Endothelial cell of umbilical vein (primary cell): Measurements from ENCODE around the gene NADSYN1. TPM values are rescaled to one million over a fixed set of nuclear protein-coding genes. Genes with fewer than 3 reads are reported as not detected.

Source experiments
- BruUV-seq: library from RNA; stranded (reverse); fragments of 400-500 nt; replicated peaks from 2 replicates; lab custom pipeline; 2021; lab: Mats Ljungman, UMichigan
- CTCF ChIA-PET: fragments of 300-600, 350-600 bp; sonication (Branson Sonifier 250); formaldehyde crosslinking; loops from one replicate; lab custom pipeline; 2021; ENCODE audit warnings: antibody characterized with exemption, inconsistent platforms; lab: Charles Lee
- POLR2A ChIA-PET: fragments of 300-600, 350-600 bp; sonication (Branson Sonifier 250); formaldehyde crosslinking; loops from one replicate; lab custom pipeline; 2021; ENCODE audit warnings: antibody characterized with exemption, inconsistent platforms; lab: Charles Lee
- DNase-seq: peaks from one replicate; pipeline ENCODE4 v3.0.0-alpha.2; 2011; ENCODE audit warnings: low read depth, low spot score
- FAIRE-seq: peaks from 2 replicates; lab custom pipeline; 2011; peaks lifted over from hg19 to GRCh38; lab: Jason Lieb, UNC
- H2AFZ ChIP-seq: 2 replicates; pipeline ENCODE4 v1.6.0; 2012; ENCODE audit warnings: low read depth, low read length, control low read depth, inconsistent platforms
- H3K27ac ChIP-seq: 2 replicates; pipeline ENCODE4 v1.5.1; 2011; ENCODE audit warnings: low read depth, mild to moderate bottlenecking, control low read depth, low read length, moderate library complexity; ENCODE audit not compliant: insufficient read depth
- H3K27me3 ChIP-seq, 2 experiments: 2 replicates each; pipeline versions ENCODE4 v1.6.0 to v1.6.1; 2011; ENCODE audit warnings: low read length in 2 of 2, mixed read lengths in 1 of 2; ENCODE audit not compliant: control insufficient read depth in 2 of 2, insufficient read depth in 2 of 2
- H3K36me3 ChIP-seq, 2 experiments: 2 replicates in 1 of 2; 3 replicates in 1 of 2; pipeline ENCODE4 v1.5.1; 2011; ENCODE audit warnings: low read length in 2 of 2, mild to moderate bottlenecking in 1 of 2, moderate library complexity in 1 of 2; ENCODE audit not compliant: control insufficient read depth in 2 of 2, insufficient read depth in 2 of 2; ENCODE audit errors: extremely low read depth in 1 of 2
- H3K4me1 ChIP-seq: 3 replicates; pipeline ENCODE4 v1.5.1; 2011; ENCODE audit warnings: mild to moderate bottlenecking, low read length; ENCODE audit not compliant: control insufficient read depth, insufficient read depth; ENCODE audit errors: extremely low read depth
- H3K4me2 ChIP-seq: 2 replicates; pipeline ENCODE4 v1.6.1; 2011; ENCODE audit warnings: low read length, control low read depth, mixed read lengths; ENCODE audit not compliant: insufficient read depth
- H3K4me3 ChIP-seq, 3 experiments: fragments of 200-600 bp in 1 of 3; sonication (generic), shearing (Covaris generic) in 1 of 3; replicated peaks in 1 of 3; 2 replicates each; pipeline ENCODE4 v1.5.1; 2011 to 2016; ENCODE audit warnings: control low read depth in 3 of 3, low read length in 3 of 3, mild to moderate bottlenecking in 2 of 3, inconsistent platforms in 1 of 3, low read depth in 1 of 3, moderate library complexity in 1 of 3; ENCODE audit not compliant: insufficient read depth in 1 of 3
- H3K79me2 ChIP-seq: 2 replicates; pipeline ENCODE4 v1.6.0; 2012; ENCODE audit warnings: low read length, inconsistent platforms; ENCODE audit not compliant: control insufficient read depth, insufficient read depth
- H3K9ac ChIP-seq: replicated peaks from 2 replicates; pipeline ENCODE3; 2011; ENCODE audit warnings: low read length, control low read depth; ENCODE audit not compliant: insufficient read depth; ENCODE audit errors: extremely low read depth
- H3K9me1 ChIP-seq: replicated peaks from 3 replicates; pipeline ENCODE4 v1.6.0; 2011; ENCODE audit warnings: mild to moderate bottlenecking, low read length; ENCODE audit not compliant: control insufficient read depth, insufficient read depth; ENCODE audit errors: extremely low read depth
- H3K9me3 ChIP-seq: replicated peaks from 2 replicates; pipeline ENCODE4 v1.5.1; 2012; ENCODE audit warnings: low read length, inconsistent platforms; ENCODE audit not compliant: control insufficient read depth, insufficient read depth
- H4K20me1 ChIP-seq: replicated peaks from 2 replicates; pipeline ENCODE3; 2011; ENCODE audit warnings: mild to moderate bottlenecking, low read length; ENCODE audit not compliant: control insufficient read depth, insufficient read depth; ENCODE audit errors: extremely low read depth
- EZH2 ChIP-seq: IDR thresholded peaks from 2 replicates; pipeline ENCODE4 v1.6.1; 2012; ENCODE audit warnings: borderline replicate concordance, low read depth, mild to moderate bottlenecking, moderate library complexity, low read length, inconsistent platforms; ENCODE audit not compliant: severe bottlenecking
- FOS ChIP-seq: IDR thresholded peaks from 2 replicates; pipeline ENCODE4 v1.6.1; 2011; ENCODE audit warnings: mild to moderate bottlenecking, low read length, moderate library complexity, borderline replicate concordance; ENCODE audit not compliant: insufficient read depth
- GATA2 ChIP-seq: IDR thresholded peaks from 2 replicates; pipeline ENCODE4 v1.7.0; 2011; ENCODE audit warnings: low read depth, mild to moderate bottlenecking, moderate library complexity, mixed read lengths, low read length; ENCODE audit not compliant: insufficient read length, insufficient read depth
- JUN ChIP-seq: IDR thresholded peaks from 2 replicates; pipeline ENCODE4 v1.6.1; 2011; ENCODE audit warnings: borderline replicate concordance, low read depth; ENCODE audit not compliant: insufficient read length, insufficient read depth
- MYC ChIP-seq: IDR thresholded peaks from one replicate; pipeline ENCODE4 v1.6.1; 2011; ENCODE audit warnings: mild to moderate bottlenecking, low read depth, low read length
- POLR2A ChIP-seq: IDR thresholded peaks from 2 replicates; pipeline ENCODE4 v1.6.1; 2012; ENCODE audit warnings: low read depth, mild to moderate bottlenecking, control low read depth, low read length
- POLR2AphosphoS5 ChIP-seq: IDR thresholded peaks from 2 replicates; pipeline ENCODE4 v1.6.1; 2012; ENCODE audit warnings: low read depth, mild to moderate bottlenecking, control low read depth, low read length, moderate library complexity; ENCODE audit not compliant: insufficient read depth
- dilution Hi-C: fragments of 300-500 bp; cut with MboI; formaldehyde crosslinking; loops from one replicate; pipeline ENCODE4 v1.15.0; 2019; ENCODE audit warnings: low sequenced_read_pairs; ENCODE audit not compliant: extremely low pct_ligation_motif_present
- intact Hi-C: fragments of 100-400 bp; cut with micrococcal nuclease; formaldehyde crosslinking; loops from one replicate; pipeline ENCODE4 v1.10.0; 2022
- polyA plus RNA-seq, 4 experiments: library from polyadenylated mRNA; depleted of rRNA in 3 of 4; stranded (reverse) in 3 of 4; unstranded in 1 of 4; fragments of >200 nt; gene quantifications; 2 replicates each; pipeline versions ENCODE4 v1.2.1 to v1.2.3, GENCODE V29; 2011 to 2012; ENCODE audit warnings: missing spikeins in 1 of 4
- total RNA-seq: library from RNA; stranded (reverse); gene quantifications from 2 replicates; pipeline ENCODE4 v1.2.3, GENCODE V29; 2021
- TF ChIP-seq, protein P1 (sequence below), 2 donors: IDR thresholded peaks; 1 replicate in 1 of 2; 2 replicates in 1 of 2; pipeline ENCODE4 v1.5.1; 2011; ENCODE audit warnings: low read length in 2 of 2, mild to moderate bottlenecking in 2 of 2, moderate library complexity in 2 of 2, control low read depth in 1 of 2, inconsistent platforms in 1 of 2, low read depth in 1 of 2; ENCODE audit not compliant: insufficient read depth in 1 of 2; ENCODE audit errors: extremely low read depth in 1 of 2
- TF ChIP-seq, protein P2 (sequence below): IDR thresholded peaks from 2 replicates; pipeline ENCODE4 v1.6.1; 2011; ENCODE audit not compliant: insufficient read depth, insufficient read length

The NADSYN1 gene
- total and polyA plus RNA-seq, 2 donors (not counting 3 experiments of a cell fraction or from before 2014, with no cell fraction given), result 77.5 to 99.2 TPM

DNA sequence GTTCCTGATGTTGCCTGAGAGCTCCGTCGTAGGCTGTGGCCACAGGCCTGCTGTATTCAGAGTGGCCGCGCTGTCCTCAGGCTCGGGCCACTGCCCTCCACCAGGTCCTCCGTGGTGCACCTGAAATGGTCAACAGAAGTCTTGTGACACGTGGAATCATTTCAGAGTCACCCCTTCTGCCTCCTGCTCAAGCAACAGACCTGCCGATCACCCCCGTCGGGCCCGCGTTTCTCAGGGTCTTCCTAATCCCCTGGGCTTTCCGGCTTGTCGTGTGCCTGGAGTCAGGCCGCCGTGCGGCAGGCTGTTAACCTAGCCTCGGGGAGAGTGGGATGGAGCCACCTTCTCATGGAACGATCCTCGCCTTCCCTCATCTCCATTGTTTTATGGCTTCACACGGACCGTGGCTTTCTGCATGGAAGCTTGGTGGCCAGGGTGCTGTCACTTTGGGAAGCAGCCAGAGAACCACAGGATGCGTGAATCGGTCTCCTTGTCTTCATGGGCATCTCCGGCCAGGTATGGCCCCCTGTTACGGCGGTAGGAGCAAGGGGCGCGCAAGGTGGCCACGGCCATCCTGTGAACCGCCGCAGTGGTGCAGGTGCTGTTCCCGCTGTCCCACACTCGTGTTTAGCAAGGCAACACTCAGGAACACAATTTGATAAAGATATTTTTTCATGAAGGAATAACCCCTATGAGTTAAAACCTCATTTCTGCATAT lies 24.1 kb downstream of the NADSYN1 start:
- peaks cover 16 to 60% of the 10 kb centered on the region in 2 experiments for H3K36me3 ChIP-seq
- ChIA-PET CTCF (no interaction called here), POLR2A (no interaction called here)
- BruUV-seq, result no TSS peak
- H3K9ac ChIP-seq, result no peak overlapping the region
- no peaks in the 10 kb centered on the region for H3K79me2 ChIP-seq
- intact Hi-C loops, result no loop called here
- no peak overlapping the region for H2AFZ ChIP-seq
- H3K27me3 ChIP-seq, result no peaks in the 10 kb centered on the region
- H3K4me1 ChIP-seq, result no peaks in the 10 kb centered on the region
- no peak for FAIRE-seq
- H4K20me1 ChIP-seq, result no peaks in the 10 kb centered on the region
- no peaks in the 10 kb centered on the region for H3K9me3 ChIP-seq
- no peak overlapping the region for H3K4me3 ChIP-seq
- H3K27ac ChIP-seq, result no peak overlapping the region
- no peak for DNase-seq
- no peak overlapping the region for H3K4me2 ChIP-seq
- no peaks in the 10 kb centered on the region for H3K9me1 ChIP-seq
- TF ChIP-seq MYC (no peak), FOS (no peak), POLR2A (no peak), JUN (no peak)
- dilution Hi-C loops, result no loop called here

DNA sequence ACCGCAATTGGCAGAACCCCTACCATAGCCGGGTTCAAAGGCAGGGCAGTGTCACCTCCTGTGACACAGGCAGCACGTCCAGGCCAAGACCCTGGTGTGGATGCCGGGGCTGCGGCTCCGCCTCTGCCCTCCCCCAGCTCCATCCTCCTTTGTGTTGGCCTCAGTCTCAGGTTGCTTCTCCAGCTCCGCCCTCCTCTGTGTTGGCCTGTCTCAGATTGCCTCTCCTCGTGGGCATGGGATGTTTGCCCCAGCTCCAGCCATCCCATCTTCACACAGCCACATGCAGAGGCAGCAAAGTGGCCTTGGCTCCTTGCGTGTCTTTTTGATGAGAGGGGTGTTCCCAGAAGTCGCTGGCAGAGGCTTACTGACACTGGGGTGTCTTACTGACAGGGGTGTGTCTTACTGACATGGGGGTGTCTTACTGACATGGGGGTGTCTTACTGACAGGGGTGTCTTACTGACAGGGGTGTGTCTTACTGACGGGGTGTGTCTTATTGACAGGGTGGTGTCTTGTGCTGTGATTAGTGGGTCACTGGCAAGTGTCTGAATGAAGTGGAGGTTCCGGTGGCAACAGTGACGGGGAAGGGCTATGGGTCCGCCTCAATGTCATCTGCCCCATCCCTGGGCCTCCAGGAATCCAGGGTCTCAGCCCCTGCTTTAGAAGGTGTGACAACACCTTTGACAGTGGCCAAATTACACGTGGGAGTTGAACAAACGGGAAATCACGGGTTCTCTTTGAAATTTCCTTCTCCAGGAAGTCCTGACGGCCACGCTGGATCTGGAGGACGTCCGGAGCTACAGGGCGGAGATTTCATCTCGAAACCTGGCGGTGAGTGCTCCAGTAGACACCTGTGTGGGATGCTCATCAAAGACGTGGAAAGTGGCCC lies 24.9 kb downstream of the NADSYN1 start:
- Histone ChIP-seq H3K27me3 (no peaks in the 10 kb centered on the region), H3K9me3 (no peaks in the 10 kb centered on the region), H2AFZ (no peak overlapping the region), H3K9me1 (no peaks in the 10 kb centered on the region), H3K4me3 (no peak overlapping the region), H3K27ac (no peak overlapping the region), H3K79me2 (no peaks in the 10 kb centered on the region), H3K4me1 (no peaks in the 10 kb centered on the region), H4K20me1 (no peaks in the 10 kb centered on the region), H3K4me2 (no peak overlapping the region), H3K36me3 (peaks cover 13 to 57% of the 10 kb centered on the region in 2 experiments), H3K9ac (no peak overlapping the region)
- dilution Hi-C loops, result no loop called here
- FAIRE-seq (no peak), DNase-seq (no peak)
- BruUV-seq, result no TSS peak
- CTCF ChIA-PET, result interaction anchor here (1.4 kb wide), 1 partner anchor 85 kb away, joined by 3 read pairs; no protein-coding TSS in a partner anchor
- TF ChIP-seq POLR2AphosphoS5, result no peak
- TF ChIP-seq, protein P1, sequence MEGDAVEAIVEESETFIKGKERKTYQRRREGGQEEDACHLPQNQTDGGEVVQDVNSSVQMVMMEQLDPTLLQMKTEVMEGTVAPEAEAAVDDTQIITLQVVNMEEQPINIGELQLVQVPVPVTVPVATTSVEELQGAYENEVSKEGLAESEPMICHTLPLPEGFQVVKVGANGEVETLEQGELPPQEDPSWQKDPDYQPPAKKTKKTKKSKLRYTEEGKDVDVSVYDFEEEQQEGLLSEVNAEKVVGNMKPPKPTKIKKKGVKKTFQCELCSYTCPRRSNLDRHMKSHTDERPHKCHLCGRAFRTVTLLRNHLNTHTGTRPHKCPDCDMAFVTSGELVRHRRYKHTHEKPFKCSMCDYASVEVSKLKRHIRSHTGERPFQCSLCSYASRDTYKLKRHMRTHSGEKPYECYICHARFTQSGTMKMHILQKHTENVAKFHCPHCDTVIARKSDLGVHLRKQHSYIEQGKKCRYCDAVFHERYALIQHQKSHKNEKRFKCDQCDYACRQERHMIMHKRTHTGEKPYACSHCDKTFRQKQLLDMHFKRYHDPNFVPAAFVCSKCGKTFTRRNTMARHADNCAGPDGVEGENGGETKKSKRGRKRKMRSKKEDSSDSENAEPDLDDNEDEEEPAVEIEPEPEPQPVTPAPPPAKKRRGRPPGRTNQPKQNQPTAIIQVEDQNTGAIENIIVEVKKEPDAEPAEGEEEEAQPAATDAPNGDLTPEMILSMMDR (IDR thresholded peaks at IDR 0.05; ENCODE audit: extremely low read depth in 1 of 2, insufficient read depth in 1 of 2, low read depth in 1 of 2, low read length in 2 of 2), result no peak
- no peak for TF ChIP-seq POLR2A
- TF ChIP-seq EZH2, result no peak
- no peak for TF ChIP-seq FOS
- TF ChIP-seq MYC, result no peak
- no peak for TF ChIP-seq GATA2
- no peak for TF ChIP-seq JUN
- TF ChIP-seq, protein P2, sequence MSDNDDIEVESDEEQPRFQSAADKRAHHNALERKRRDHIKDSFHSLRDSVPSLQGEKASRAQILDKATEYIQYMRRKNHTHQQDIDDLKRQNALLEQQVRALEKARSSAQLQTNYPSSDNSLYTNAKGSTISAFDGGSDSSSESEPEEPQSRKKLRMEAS, result no peak
- POLR2A ChIA-PET, result no interaction called here
- intact Hi-C loops, result no loop called here
